Mononuclear cell (primary cell): ENCODE data around the gene SFMBT2. TPM values are rescaled to one million over a fixed set of nuclear protein-coding genes. Genes with fewer than 3 reads are reported as not detected.
A peak's percentile ranks its signal among the peaks of the same experiment; 100 is the strongest.

Experiments
- H3K27me3 ChIP-seq: 2 replicates; pipeline ENCODE4 v1.6.0; 2011; ENCODE audit warnings: low read length, control low read depth; ENCODE audit not compliant: insufficient read depth
- H3K4me1 ChIP-seq: 2 replicates; pipeline ENCODE4 v1.5.1; 2011; ENCODE audit warnings: mild to moderate bottlenecking, low read length, control low read depth; ENCODE audit not compliant: insufficient read depth
- H3K4me3 ChIP-seq: 2 replicates; pipeline ENCODE4 v1.5.1; 2011; ENCODE audit warnings: mild to moderate bottlenecking, low read length, moderate library complexity
- H3K9me3 ChIP-seq: 2 replicates; pipeline ENCODE4 v1.5.1; 2011; ENCODE audit warnings: low read depth, mild to moderate bottlenecking, control low read depth, low read length
- total RNA-seq: library from RNA; depleted of rRNA; stranded (reverse); fragments of >200 nt; gene quantifications from one replicate; pipeline ENCODE4 v1.2.3, GENCODE V29; 2012

The SFMBT2 gene
- total RNA-seq = 22.8 TPM

GRCh38 chr10:7410862-7411670, at the start of gene SFMBT2:
SFMBT2 (minus strand) TSS chr10:7411034; CDS start chr10:7381898, 29,136 bp downstream.
- Histone ChIP-seq H3K9me3 (no peaks in the 10 kb centered on the region), H3K4me3 (peak within 1 kb of the TSS; percentile 74), H3K4me1 (peaks cover 46% of the 10 kb centered on the region), H3K27me3 (peaks cover 24% of the 10 kb centered on the region)

- peaks cover 19% of the 10 kb centered on the region for H3K4me1 ChIP-seq
- H3K4me3 ChIP-seq = no peak overlapping the region
- no peaks in the 10 kb centered on the region for H3K27me3 ChIP-seq
- H3K9me3 ChIP-seq = no peaks in the 10 kb centered on the region
Observed at GRCh38 chr10:7460006-7460405, 49.2 kb upstream of the SFMBT2 start.

- Histone ChIP-seq H3K27me3 (no peaks in the 10 kb centered on the region), H3K4me1 (peaks cover 15% of the 10 kb centered on the region), H3K9me3 (no peaks in the 10 kb centered on the region), H3K4me3 (no peak overlapping the region)
Observed at GRCh38 chr10:7458556-7458955, 47.7 kb upstream of the SFMBT2 start.

GRCh38 chr10:7457478-7458316, 46.9 kb upstream of the SFMBT2 start:
- Histone ChIP-seq H3K9me3 (no peaks in the 10 kb centered on the region), H3K27me3 (no peaks in the 10 kb centered on the region), H3K4me1 (peaks cover 15% of the 10 kb centered on the region), H3K4me3 (no peak overlapping the region)

GRCh38 chr10:7449063-7449695, 38.3 kb upstream of the SFMBT2 start:
- peaks cover 21% of the 10 kb centered on the region for H3K9me3 ChIP-seq
- no peak overlapping the region for H3K4me3 ChIP-seq
- H3K4me1 ChIP-seq = peaks cover 24% of the 10 kb centered on the region
- H3K27me3 ChIP-seq = no peaks in the 10 kb centered on the region

GRCh38 chr10:7445474-7446185, 34.8 kb upstream of the SFMBT2 start:
- Histone ChIP-seq H3K4me1 (peaks cover 27% of the 10 kb centered on the region), H3K9me3 (peaks cover 21% of the 10 kb centered on the region), H3K4me3 (no peak overlapping the region), H3K27me3 (no peaks in the 10 kb centered on the region)

GRCh38 chr10:7444551-7445121, 33.8 kb upstream of the SFMBT2 start:
- H3K9me3 ChIP-seq = peaks cover 19% of the 10 kb centered on the region
- H3K4me3 ChIP-seq = no peak overlapping the region
- no peaks in the 10 kb centered on the region for H3K27me3 ChIP-seq
- H3K4me1 ChIP-seq = peaks cover 27% of the 10 kb centered on the region

GRCh38 chr10:7443036-7443435, 32.2 kb upstream of the SFMBT2 start:
- Histone ChIP-seq H3K9me3 (peaks cover 3% of the 10 kb centered on the region), H3K4me3 (no peak overlapping the region), H3K27me3 (no peaks in the 10 kb centered on the region), H3K4me1 (peaks cover 39% of the 10 kb centered on the region)

GRCh38 chr10:7441403-7442147, 30.7 kb upstream of the SFMBT2 start:
- Histone ChIP-seq H3K27me3 (no peaks in the 10 kb centered on the region), H3K4me1 (peaks cover 47% of the 10 kb centered on the region), H3K4me3 (no peak overlapping the region), H3K9me3 (no peaks in the 10 kb centered on the region)

- H3K27me3 ChIP-seq = no peaks in the 10 kb centered on the region
- no peaks in the 10 kb centered on the region for H3K9me3 ChIP-seq
- peaks cover 28% of the 10 kb centered on the region for H3K4me1 ChIP-seq
- H3K4me3 ChIP-seq = no peak overlapping the region
Observed at GRCh38 chr10:7439696-7440095, 28.9 kb upstream of the SFMBT2 start.

- Histone ChIP-seq H3K4me1 (peaks cover 20% of the 10 kb centered on the region), H3K9me3 (no peaks in the 10 kb centered on the region), H3K4me3 (no peak overlapping the region), H3K27me3 (no peaks in the 10 kb centered on the region)
Observed at GRCh38 chr10:7438196-7438986, 27.6 kb upstream of the SFMBT2 start.

- no peaks in the 10 kb centered on the region for H3K9me3 ChIP-seq
- no peak overlapping the region for H3K4me3 ChIP-seq
- H3K27me3 ChIP-seq = no peaks in the 10 kb centered on the region
- H3K4me1 ChIP-seq = peaks cover 20% of the 10 kb centered on the region
Observed at GRCh38 chr10:7436490-7437100, 25.8 kb upstream of the SFMBT2 start.

- Histone ChIP-seq H3K9me3 (no peaks in the 10 kb centered on the region), H3K27me3 (no peaks in the 10 kb centered on the region), H3K4me3 (no peak overlapping the region), H3K4me1 (peaks cover 20% of the 10 kb centered on the region)
Observed at GRCh38 chr10:7435674-7436073, 24.8 kb upstream of the SFMBT2 start.
